ENCODE measurements around the gene NBAS.

NBAS gene

DNA sequence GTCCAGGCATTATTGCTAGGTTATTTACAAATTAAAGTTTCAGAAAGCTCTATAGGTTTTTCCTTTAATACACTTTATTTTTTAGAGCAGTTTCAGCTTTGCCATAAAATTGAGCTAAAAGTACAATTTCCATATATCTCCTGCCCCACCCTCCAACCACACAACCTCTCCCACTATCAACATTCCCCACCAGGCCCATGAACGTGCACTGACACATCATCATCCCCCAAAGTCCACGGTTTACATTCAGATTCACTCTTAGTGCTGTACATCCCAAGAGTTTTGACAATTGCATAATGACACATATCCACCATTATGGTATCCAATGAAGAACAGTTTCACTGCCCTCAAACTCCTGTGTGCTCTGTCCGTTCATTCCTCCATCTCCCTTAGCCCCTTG lies 139.4 kb downstream of the NBAS start:
- Histone ChIP-seq H3K36me3 (ENCODE audit: low read depth) (0 out of 2 replicates have a peak, but pooled peaks cover 5% of the 10 kb centered on the region), H3K27me3 (ENCODE audit: insufficient read depth, poor library complexity, severe bottlenecking) (no peaks in the 10 kb centered on the region), H3K9me3 (ENCODE audit: severe bottlenecking) (no peaks in the 10 kb centered on the region), H3K4me1 (ENCODE audit: insufficient read depth, poor library complexity, severe bottlenecking) (no peaks in the 10 kb centered on the region), H3K27ac (ENCODE audit: poor library complexity, severe bottlenecking) (no peak overlapping the region), H3K4me3 (ENCODE audit: severe bottlenecking) (no peak overlapping the region)
- DNase-seq (ENCODE audit: low spot score) (no peak), ATAC-seq (ENCODE audit: low read depth) (no peak)
- TF ChIP-seq, protein P1, sequence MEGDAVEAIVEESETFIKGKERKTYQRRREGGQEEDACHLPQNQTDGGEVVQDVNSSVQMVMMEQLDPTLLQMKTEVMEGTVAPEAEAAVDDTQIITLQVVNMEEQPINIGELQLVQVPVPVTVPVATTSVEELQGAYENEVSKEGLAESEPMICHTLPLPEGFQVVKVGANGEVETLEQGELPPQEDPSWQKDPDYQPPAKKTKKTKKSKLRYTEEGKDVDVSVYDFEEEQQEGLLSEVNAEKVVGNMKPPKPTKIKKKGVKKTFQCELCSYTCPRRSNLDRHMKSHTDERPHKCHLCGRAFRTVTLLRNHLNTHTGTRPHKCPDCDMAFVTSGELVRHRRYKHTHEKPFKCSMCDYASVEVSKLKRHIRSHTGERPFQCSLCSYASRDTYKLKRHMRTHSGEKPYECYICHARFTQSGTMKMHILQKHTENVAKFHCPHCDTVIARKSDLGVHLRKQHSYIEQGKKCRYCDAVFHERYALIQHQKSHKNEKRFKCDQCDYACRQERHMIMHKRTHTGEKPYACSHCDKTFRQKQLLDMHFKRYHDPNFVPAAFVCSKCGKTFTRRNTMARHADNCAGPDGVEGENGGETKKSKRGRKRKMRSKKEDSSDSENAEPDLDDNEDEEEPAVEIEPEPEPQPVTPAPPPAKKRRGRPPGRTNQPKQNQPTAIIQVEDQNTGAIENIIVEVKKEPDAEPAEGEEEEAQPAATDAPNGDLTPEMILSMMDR (IDR thresholded peaks at IDR 0.05; ENCODE audit: poor library complexity, severe bottlenecking) = no peak

DNA sequence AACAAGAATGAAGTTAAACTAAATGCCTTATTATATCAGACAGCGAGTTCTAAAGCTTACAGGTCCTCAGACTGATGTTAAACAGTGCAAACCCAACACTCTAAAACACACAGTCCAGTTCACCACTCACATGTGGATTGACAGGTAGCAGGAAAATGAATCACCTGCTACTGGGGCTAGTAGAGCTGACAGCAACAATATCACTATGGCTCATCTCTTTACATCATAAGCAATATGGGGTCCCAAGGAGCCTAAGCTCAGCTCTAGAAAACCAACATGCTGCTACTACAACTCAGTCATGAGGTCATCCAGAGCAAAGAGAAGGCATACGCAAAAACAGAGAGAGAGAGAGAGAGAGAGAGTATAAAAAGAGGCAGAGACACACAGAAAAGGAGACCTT lies 145.4 kb downstream of the NBAS start:
- Histone ChIP-seq H3K27ac (ENCODE audit: poor library complexity, severe bottlenecking) (no peak overlapping the region), H3K4me1 (ENCODE audit: insufficient read depth, poor library complexity, severe bottlenecking) (no peaks in the 10 kb centered on the region), H3K9me3 (ENCODE audit: severe bottlenecking) (no peaks in the 10 kb centered on the region), H3K4me3 (ENCODE audit: severe bottlenecking) (no peak overlapping the region), H3K27me3 (ENCODE audit: insufficient read depth, poor library complexity, severe bottlenecking) (no peaks in the 10 kb centered on the region), H3K36me3 (ENCODE audit: low read depth) (peaks cover 12% of the 10 kb centered on the region)
- TF ChIP-seq, protein P1 (IDR thresholded peaks at IDR 0.05; ENCODE audit: poor library complexity, severe bottlenecking) = no peak
- ATAC-seq (ENCODE audit: low read depth) = no peak
- DNase-seq (ENCODE audit: low spot score) = no peak

GRCh38 chr2:15412779-15413178 lies 148.4 kb downstream of the NBAS start:
- ATAC-seq (ENCODE audit: low read depth) = no peak
- no peaks in the 10 kb centered on the region for H3K9me3 ChIP-seq (ENCODE audit: severe bottlenecking)
- H3K4me3 ChIP-seq (ENCODE audit: severe bottlenecking) = no peak overlapping the region
- H3K27ac ChIP-seq (ENCODE audit: poor library complexity, severe bottlenecking) = no peak overlapping the region
- H3K36me3 ChIP-seq (ENCODE audit: low read depth) = peaks cover 15% of the 10 kb centered on the region
- H3K4me1 ChIP-seq (ENCODE audit: insufficient read depth, poor library complexity, severe bottlenecking) = no peaks in the 10 kb centered on the region
- H3K27me3 ChIP-seq (ENCODE audit: insufficient read depth, poor library complexity, severe bottlenecking) = no peaks in the 10 kb centered on the region
- DNase-seq (ENCODE audit: low spot score) = no peak
- TF ChIP-seq, protein P1 (IDR thresholded peaks at IDR 0.05; ENCODE audit: poor library complexity, severe bottlenecking) = no peak

DNA sequence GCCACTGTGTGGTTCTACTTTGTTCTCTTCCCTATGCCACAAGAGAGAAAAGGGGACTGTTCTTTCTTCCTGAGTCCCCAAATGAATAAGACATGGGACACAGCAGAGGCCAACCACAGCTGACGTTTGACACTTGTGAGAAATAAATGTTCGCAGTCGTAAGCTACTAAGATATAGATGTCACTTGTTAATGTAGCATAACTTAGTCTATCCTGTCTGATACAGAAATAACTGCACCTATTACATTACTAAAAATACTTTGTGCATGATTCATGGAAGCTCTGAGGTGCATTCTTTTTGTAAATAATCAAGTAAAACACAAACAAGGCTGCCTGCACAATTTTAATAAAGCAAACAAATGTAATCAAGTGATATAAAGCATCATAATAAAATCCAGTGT lies 148.8 kb downstream of the NBAS start:
- H3K27me3 ChIP-seq (ENCODE audit: insufficient read depth, poor library complexity, severe bottlenecking) = no peaks in the 10 kb centered on the region
- H3K36me3 ChIP-seq (ENCODE audit: low read depth) = peaks cover 15% of the 10 kb centered on the region
- H3K4me1 ChIP-seq (ENCODE audit: insufficient read depth, poor library complexity, severe bottlenecking) = no peaks in the 10 kb centered on the region
- no peak overlapping the region for H3K27ac ChIP-seq (ENCODE audit: poor library complexity, severe bottlenecking)
- H3K9me3 ChIP-seq (ENCODE audit: severe bottlenecking) = no peaks in the 10 kb centered on the region
- DNase-seq (ENCODE audit: low spot score) (no peak), ATAC-seq (ENCODE audit: low read depth) (no peak)
- H3K4me3 ChIP-seq (ENCODE audit: severe bottlenecking) = no peak overlapping the region
- TF ChIP-seq, protein P1 (IDR thresholded peaks at IDR 0.05; ENCODE audit: poor library complexity, severe bottlenecking) = no peak

GRCh38 chr2:15410884-15411283 lies 150.2 kb downstream of the NBAS start:
- DNase-seq (ENCODE audit: low spot score) (no peak), ATAC-seq (ENCODE audit: low read depth) (no peak)
- Histone ChIP-seq H3K4me1 (ENCODE audit: insufficient read depth, poor library complexity, severe bottlenecking) (no peaks in the 10 kb centered on the region), H3K9me3 (ENCODE audit: severe bottlenecking) (no peaks in the 10 kb centered on the region), H3K27me3 (ENCODE audit: insufficient read depth, poor library complexity, severe bottlenecking) (no peaks in the 10 kb centered on the region), H3K27ac (ENCODE audit: poor library complexity, severe bottlenecking) (no peak overlapping the region), H3K36me3 (ENCODE audit: low read depth) (peaks cover 15% of the 10 kb centered on the region), H3K4me3 (ENCODE audit: severe bottlenecking) (no peak overlapping the region)
- TF ChIP-seq, protein P1 (IDR thresholded peaks at IDR 0.05; ENCODE audit: poor library complexity, severe bottlenecking) = no peak
